Stomach (tissue), 4 donors: ENCODE results near the gene MLST8.

ENCODE experiments used
- EP300 ChIP-seq: sonication (generic); formaldehyde crosslinking; IDR thresholded peaks from one replicate; pipeline ENCODE4 v1.6.1; 2017; ENCODE audit warnings: antibody characterized with exemption
- POLR2A ChIP-seq, 4 donors: fragments of 450-650 bp; IDR thresholded peaks; one replicate each; pipeline ENCODE4 v1.6.1; 2016; ENCODE audit warnings: antibody characterized with exemption in 4 of 4, control low read depth in 2 of 4, mild to moderate bottlenecking in 1 of 4, moderate library complexity in 1 of 4
- POLR2AphosphoS5 ChIP-seq, 3 donors: sonication (generic); formaldehyde crosslinking; IDR thresholded peaks; one replicate each; pipeline ENCODE4 v1.6.1; 2016; ENCODE audit warnings: antibody characterized with exemption in 3 of 3
- TF ChIP-seq, protein P1 (sequence below), 7 experiments: fragments of 450-650 bp in 4 of 7; fragments of 200-600 bp in 3 of 7; sonication (generic) in 3 of 7; IDR thresholded peaks; one replicate each; pipeline ENCODE4 v1.5.1; 2016 to 2019; ENCODE audit warnings: antibody characterized with exemption in 7 of 7, control low read depth in 2 of 7, mild to moderate bottlenecking in 1 of 7

DNA sequence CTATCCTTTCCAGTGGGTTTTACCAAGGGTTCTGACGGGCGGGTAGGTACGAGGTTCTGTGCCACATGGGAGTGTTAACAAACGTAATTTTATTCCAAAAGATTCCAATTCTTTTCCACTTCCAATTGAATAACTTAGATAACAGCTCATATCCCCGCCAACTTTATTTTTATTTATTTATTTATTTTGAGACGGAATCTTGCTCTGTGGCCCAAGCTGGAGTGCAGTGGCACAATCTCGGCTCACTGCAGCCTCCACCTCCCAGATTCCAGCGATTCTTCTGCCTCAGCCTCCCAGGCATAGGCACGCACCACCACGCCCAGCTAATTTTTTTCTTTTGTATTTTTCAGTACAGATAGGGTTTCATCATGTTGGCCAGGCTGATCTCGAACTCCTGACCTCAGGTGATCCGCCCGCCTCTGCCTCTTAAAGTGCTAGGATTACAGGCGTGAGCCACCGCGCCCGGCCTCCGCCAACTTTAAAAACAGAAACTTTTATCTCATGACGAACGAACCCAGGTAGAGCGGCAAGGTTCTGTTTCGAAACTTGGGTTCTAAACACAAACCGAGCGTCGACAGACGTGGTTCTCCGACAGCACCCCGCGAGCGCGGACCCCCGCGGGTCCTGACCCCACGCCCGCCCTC lies 45.5 kb downstream of the MLST8 start:
- TF ChIP-seq, protein P1, sequence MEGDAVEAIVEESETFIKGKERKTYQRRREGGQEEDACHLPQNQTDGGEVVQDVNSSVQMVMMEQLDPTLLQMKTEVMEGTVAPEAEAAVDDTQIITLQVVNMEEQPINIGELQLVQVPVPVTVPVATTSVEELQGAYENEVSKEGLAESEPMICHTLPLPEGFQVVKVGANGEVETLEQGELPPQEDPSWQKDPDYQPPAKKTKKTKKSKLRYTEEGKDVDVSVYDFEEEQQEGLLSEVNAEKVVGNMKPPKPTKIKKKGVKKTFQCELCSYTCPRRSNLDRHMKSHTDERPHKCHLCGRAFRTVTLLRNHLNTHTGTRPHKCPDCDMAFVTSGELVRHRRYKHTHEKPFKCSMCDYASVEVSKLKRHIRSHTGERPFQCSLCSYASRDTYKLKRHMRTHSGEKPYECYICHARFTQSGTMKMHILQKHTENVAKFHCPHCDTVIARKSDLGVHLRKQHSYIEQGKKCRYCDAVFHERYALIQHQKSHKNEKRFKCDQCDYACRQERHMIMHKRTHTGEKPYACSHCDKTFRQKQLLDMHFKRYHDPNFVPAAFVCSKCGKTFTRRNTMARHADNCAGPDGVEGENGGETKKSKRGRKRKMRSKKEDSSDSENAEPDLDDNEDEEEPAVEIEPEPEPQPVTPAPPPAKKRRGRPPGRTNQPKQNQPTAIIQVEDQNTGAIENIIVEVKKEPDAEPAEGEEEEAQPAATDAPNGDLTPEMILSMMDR (IDR thresholded peaks at IDR 0.05): no peak
- TF ChIP-seq POLR2AphosphoS5 (IDR thresholded peaks at IDR 0.05) (no peak), POLR2A (IDR thresholded peaks at IDR 0.05) (no peak), EP300 (no peak)
